Activated CD4-positive, alpha-beta T cell treated with anti-CD3 and anti-CD28 coated beads for 36 hours (primary cell): Measurements from ENCODE around the gene ATP1A4. TPM values are rescaled to one million over a fixed set of nuclear protein-coding genes. Genes with fewer than 3 reads are reported as not detected.
A peak's percentile ranks its signal among the peaks of the same experiment; 100 is the strongest.
"Not testable (repeated sequence)": the region's sequence is repeated elsewhere in the genome, so short reads cannot be mapped to it uniquely, and the experiment has no call there.

Experiments used
- ATAC-seq: fragments of 200-7000 bp; cut with Tn5 transposase; one replicate; pipeline ENCODE4 v1.10.0; 2021; ENCODE audit warnings: mild to moderate bottlenecking, moderate library complexity
- CTCF ChIA-PET: fragments of 350-600 bp; sonication (Branson Sonifier 250); formaldehyde crosslinking; loops from one replicate; lab custom pipeline; 2021; ENCODE audit warnings: antibody characterized with exemption; lab: Charles Lee
- POLR2A ChIA-PET: fragments of 350-600 bp; sonication (Branson Sonifier 250); formaldehyde crosslinking; loops from one replicate; lab custom pipeline; 2021; ENCODE audit warnings: antibody characterized with exemption, inconsistent platforms; lab: Charles Lee
- DNase-seq: peaks from one replicate; pipeline ENCODE4 v3.0.0-alpha.2; 2020
- H3K27ac Mint-ChIP-seq: one replicate; pipeline ENCODE4 v1.8.0; 2021; ENCODE audit warnings: mixed read lengths
- H3K27me3 Mint-ChIP-seq: one replicate; pipeline ENCODE4 v1.8.0; 2021; ENCODE audit warnings: mixed read lengths
- H3K36me3 Mint-ChIP-seq: one replicate; pipeline ENCODE4 v1.8.0; 2021; ENCODE audit warnings: low read depth, mixed read lengths
- H3K4me1 Mint-ChIP-seq: one replicate; pipeline ENCODE4 v1.8.0; 2021; ENCODE audit warnings: mixed read lengths
- H3K4me3 Mint-ChIP-seq: one replicate; pipeline ENCODE4 v1.8.0; 2021; ENCODE audit warnings: mild to moderate bottlenecking, moderate library complexity, mixed read lengths
- H3K9me3 Mint-ChIP-seq: one replicate; pipeline ENCODE4 v1.8.0; 2021; ENCODE audit warnings: low read depth, mixed read lengths
- intact Hi-C, 2 experiments: fragments of 100-400 bp; cut with DNase I in 1 of 2; cut with micrococcal nuclease in 1 of 2; formaldehyde crosslinking; loops; one replicate each; pipeline versions ENCODE4 v1.14.2 to v1.15.1; 2022 to 2024; cut with DNase I, micrococcal nuclease
- total RNA-seq, 2 experiments: library from RNA; stranded (reverse); gene quantifications; one replicate each; pipeline ENCODE4 v1.2.3, GENCODE V29; 2021

The ATP1A4 gene
- not detected for total RNA-seq

GRCh38 chr1:160151303-160151702, at the start of gene ATP1A4:
Gene ATP1A4, plus strand, starts transcription at chr1:160151603. Its CDS starts 438 bp downstream, at chr1:160152041.
- DNase-seq (no peak), ATAC-seq (no peak)
- Mint-ChIP-seq H3K36me3 (no peaks in the 10 kb centered on the region), H3K4me1 (no peaks in the 10 kb centered on the region), H3K27ac (no peak within 1 kb of the TSS), H3K4me3 (no peak within 1 kb of the TSS), H3K27me3 (peaks cover 4% of the 10 kb centered on the region), H3K9me3 (no peaks in the 10 kb centered on the region)
- CTCF ChIA-PET, result interaction anchor here (1.0 to 1.1 kb wide), 2 partner anchors 13 to 18 kb away, joined by 3 read pairs; no protein-coding TSS in a partner anchor
- POLR2A ChIA-PET, result no interaction called here
- intact Hi-C loops, result no loop called here

DNA sequence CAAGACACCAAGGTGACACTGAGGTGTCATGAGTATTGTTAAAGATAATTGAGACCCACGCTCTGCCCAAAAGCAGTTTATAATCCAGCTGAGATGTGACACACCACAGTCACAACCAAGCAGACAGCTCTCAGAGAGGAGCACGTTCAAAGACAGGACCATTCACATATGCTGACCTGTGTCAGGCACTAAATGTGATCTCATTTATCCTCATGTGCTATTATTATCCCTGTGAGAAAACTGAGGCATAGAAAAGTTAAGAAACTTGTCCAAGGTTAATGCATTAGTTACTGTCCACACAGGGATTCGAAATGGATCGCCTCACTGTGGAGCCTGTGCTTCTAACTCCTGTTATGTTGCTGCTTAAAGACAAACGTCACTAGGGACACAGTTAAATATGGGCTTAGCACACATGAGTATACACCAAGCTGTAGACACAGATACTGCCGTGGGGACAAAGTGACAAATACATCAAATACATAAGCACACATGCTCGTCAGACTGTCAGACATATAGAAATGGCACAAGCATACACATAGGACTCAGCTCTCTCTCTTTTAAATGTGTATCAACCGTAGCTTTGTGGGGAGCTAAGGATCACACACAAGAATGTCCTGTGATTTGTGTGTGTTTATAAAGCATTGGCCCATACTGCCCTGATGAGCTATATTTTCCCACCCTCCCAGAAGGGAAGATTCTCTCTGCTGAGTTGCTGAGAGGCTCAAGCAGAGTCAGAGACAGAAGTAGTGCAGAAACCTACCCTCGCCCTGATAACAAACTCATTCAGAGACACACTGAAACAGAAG, 49.5 kb upstream of the ATP1A4 start:
- Mint-ChIP-seq H3K9me3 (no peaks in the 10 kb centered on the region), H3K27me3 (no peaks in the 10 kb centered on the region), H3K36me3 (peaks cover 2% of the 10 kb centered on the region), H3K27ac (peak overlapping the region; percentile 10), H3K4me3 (no peak overlapping the region), H3K4me1 (peaks cover 33% of the 10 kb centered on the region)
- ChIA-PET CTCF (interaction anchor here (0.5 to 4.9 kb wide), 27 partner anchors 8 to 275 kb away, joined by 3 to 49 read pairs (median 4); partner anchors contain the start of gene CASQ1), POLR2A (interaction anchor here (0.9 kb wide), 1 partner anchor 189 kb away, joined by 3 read pairs; no protein-coding TSS in a partner anchor)
- no peak for ATAC-seq
- DNase-seq, result no peak
- intact Hi-C loops, result loop anchor here (1.0 to 2.0 kb wide), 7 partner anchors 67 to 275 kb away; no protein-coding TSS in a partner anchor

DNA sequence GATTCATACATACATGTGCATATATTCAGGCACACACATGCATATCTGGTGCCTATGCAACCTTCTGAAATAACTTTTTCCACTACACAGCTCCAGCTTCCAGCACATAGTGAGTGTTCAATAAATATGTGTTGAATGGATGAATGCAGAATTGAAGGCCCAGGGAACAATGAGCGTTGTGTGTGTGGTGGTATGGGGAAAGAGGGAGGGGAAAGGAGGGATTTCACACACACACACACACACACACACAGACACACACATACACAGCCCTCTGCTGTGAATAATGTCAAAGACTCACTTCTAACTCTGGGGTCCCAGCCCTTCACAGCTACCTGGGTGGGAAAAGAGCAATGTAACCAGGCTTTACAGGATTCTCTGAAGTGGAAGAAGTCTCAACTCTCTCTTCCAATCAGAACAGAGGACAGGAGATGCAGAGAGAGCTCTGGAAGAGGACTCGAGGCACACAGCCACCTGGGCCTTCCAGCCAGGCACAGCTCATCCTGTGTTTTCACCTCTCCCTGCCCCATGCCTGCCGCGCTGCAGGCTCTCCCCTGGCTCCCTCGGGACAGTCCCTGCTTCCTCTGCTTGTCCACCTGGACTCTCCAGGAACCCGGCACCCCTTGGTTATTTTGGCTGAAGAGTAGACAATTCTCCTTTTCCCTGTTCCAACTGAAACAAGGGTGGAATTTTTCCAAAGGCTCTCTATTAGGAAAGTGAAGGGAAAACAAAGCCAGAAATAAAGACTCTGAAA, 47.6 kb upstream of the ATP1A4 start:
- Mint-ChIP-seq H3K27me3 (no peaks in the 10 kb centered on the region), H3K4me1 (peaks cover 26% of the 10 kb centered on the region), H3K4me3 (no peak overlapping the region), H3K27ac (no peak overlapping the region), H3K9me3 (no peaks in the 10 kb centered on the region), H3K36me3 (no peaks in the 10 kb centered on the region)
- intact Hi-C loops, result loop anchor here in 1 of 2 experiments (2.0 kb wide), 1 partner anchor 65 kb away; no protein-coding TSS in a partner anchor
- ATAC-seq (no peak), DNase-seq (no peak)
- ChIA-PET CTCF (interaction anchor here (0.6 to 4.9 kb wide), 17 partner anchors 7 to 312 kb away, joined by 3 to 49 read pairs (median 3); partner anchors contain the start of gene PEA15), POLR2A (interaction anchor here (0.5 to 0.6 kb wide), 2 partner anchors 166 to 883 kb away, joined by 3 read pairs; no protein-coding TSS in a partner anchor)

DNA sequence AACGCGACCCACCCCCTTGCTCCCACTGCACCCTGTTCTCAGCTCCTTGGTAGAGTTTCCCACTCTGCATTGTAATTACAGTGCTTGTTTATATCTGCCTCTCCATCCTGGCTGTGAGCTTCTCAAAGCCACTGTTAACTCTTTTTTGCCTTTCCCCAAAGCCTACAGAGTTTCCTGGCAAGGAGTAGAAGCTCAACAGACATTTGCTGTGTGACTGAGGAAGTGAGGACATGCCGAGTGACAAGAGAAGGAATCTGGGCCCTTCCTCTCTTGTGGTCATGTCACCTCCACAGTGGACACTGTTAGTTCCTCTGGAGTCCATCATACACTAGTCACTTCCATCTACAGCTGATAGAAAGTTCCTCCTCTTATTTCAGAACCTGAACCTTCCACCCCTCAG, 46.9 kb upstream of the ATP1A4 start:
- no peaks in the 10 kb centered on the region for H3K27me3 Mint-ChIP-seq

DNA sequence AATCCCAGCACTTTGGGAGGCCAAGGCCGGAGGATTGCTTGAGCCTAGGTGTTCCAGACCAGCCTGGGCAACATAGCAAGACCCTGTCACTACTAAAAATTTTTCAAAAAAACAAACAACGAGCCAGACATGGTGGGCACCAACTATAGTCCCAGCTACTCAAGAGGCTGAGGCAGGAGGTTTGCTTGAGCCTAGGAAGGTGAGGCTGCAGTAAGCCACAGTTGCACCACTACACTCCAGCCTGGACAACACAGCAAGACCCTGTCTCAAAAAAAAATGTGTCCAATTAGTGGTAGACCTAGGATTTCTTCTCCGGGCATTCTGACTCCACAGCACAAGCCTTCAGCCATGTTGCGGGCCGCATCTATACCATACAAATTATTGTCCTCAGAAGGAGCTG, 46.2 kb upstream of the ATP1A4 start:
- Mint-ChIP-seq H3K36me3 (no peaks in the 10 kb centered on the region), H3K27ac (no peak overlapping the region), H3K9me3 (no peaks in the 10 kb centered on the region), H3K4me1 (peaks cover 20% of the 10 kb centered on the region), H3K4me3 (no peak overlapping the region), H3K27me3 (no peaks in the 10 kb centered on the region)
- ChIA-PET POLR2A (interaction anchor here (0.7 kb wide), 1 partner anchor 85 kb away, joined by 3 read pairs; the partner anchor contains the start of gene CASQ1), CTCF (interaction anchor here (0.7 to 3.1 kb wide), 12 partner anchors 9 to 270 kb away, joined by 3 to 20 read pairs (median 4); no protein-coding TSS in a partner anchor)
- intact Hi-C loops, result no loop called here
- ATAC-seq, result no peak
- no peak for DNase-seq

More for the DNA sequence above, 46.9 kb upstream of the ATP1A4 start:
- no peaks in the 10 kb centered on the region for H3K36me3 Mint-ChIP-seq
- intact Hi-C loops, result no loop called here
- POLR2A ChIA-PET, result interaction anchor here (0.5 kb wide), 1 partner anchor 166 kb away, joined by 3 read pairs; no protein-coding TSS in a partner anchor
- CTCF ChIA-PET, result interaction anchor here (0.7 to 4.9 kb wide), 15 partner anchors 8 to 271 kb away, joined by 3 to 49 read pairs (median 5); partner anchors contain the start of gene PEA15
- H3K4me3 Mint-ChIP-seq, result no peak overlapping the region
- H3K4me1 Mint-ChIP-seq, result peaks cover 23% of the 10 kb centered on the region
- no peaks in the 10 kb centered on the region for H3K9me3 Mint-ChIP-seq
- no peak overlapping the region for H3K27ac Mint-ChIP-seq
- no peak for DNase-seq
- ATAC-seq, result no peak

DNA sequence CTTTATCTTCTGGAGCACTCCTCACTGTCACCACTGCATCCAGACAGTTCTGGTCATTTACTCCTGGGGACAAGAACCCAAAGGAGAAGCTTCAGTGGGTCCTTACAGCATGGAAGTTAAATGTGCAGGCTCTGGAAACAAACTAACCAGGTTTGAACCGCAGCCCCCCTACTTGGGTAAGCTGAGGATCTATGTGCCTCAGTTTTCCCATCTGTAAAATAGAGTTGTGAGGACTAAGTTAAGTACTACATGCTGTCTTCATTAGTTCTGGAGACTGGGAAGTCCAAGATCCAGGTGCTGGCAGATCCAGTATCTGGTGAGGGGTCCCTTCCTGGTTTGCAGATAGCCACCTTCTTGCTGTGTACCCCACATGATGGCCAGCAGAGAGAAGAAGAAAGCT, 43.9 kb upstream of the ATP1A4 start:
- CTCF ChIA-PET, result interaction anchor here (0.9 to 1.9 kb wide), 5 partner anchors 29 to 269 kb away, joined by 3 to 6 read pairs (median 4); partner anchors contain the start of gene PEX19
- DNase-seq (no peak), ATAC-seq (no peak)
- intact Hi-C loops, result no loop called here
- Mint-ChIP-seq H3K4me3 (no peak overlapping the region), H3K36me3 (no peaks in the 10 kb centered on the region), H3K4me1 (peaks cover 6% of the 10 kb centered on the region), H3K9me3 (no peaks in the 10 kb centered on the region), H3K27ac (no peak overlapping the region), H3K27me3 (no peaks in the 10 kb centered on the region)
- POLR2A ChIA-PET, result no interaction called here

DNA sequence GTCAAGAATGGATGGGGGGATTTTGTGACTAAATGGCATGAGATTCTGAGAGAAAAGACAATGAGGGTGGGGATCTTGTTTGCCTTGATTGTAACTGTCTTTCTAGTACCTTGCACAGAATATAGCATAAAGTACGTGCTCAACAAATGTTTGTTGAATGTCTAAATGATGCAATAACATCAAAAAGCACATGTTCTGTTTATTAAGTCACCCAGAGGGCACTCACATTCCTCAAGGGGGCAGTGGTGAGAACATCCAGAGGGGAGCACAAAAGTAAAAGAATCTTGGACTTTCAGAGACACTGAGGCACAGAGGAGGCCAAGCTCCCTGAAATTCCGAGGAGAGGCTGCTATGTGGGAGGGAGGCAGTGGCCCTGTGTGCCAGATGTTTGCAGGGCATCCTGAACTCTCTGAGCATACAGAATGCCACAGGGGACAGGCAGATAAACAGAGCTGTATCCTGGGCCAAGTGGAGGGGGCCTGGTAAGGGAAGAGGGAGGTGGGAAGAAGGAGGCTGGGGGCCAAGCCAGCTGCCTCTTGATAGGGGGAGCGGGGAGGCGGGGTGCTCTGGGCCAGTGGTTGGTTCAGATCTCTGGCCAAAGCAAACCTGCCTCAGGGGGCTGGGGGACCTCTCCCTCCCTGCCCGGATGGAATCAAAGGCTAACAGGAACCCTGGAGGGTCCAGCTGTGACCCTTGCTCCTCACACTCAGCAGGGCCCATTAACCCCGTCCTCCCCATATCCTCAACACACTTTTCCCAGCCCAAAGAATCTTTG, 42.3 kb upstream of the ATP1A4 start:
- DNase-seq (peak; percentile 63), ATAC-seq (peak; percentile 79)
- intact Hi-C loops, result no loop called here
- H3K9me3 Mint-ChIP-seq, result no peaks in the 10 kb centered on the region
- no peaks in the 10 kb centered on the region for H3K36me3 Mint-ChIP-seq
- POLR2A ChIA-PET, result no interaction called here
- H3K27me3 Mint-ChIP-seq, result no peaks in the 10 kb centered on the region
- no peak overlapping the region for H3K4me3 Mint-ChIP-seq
- CTCF ChIA-PET, result interaction anchor here (0.5 to 1.8 kb wide), 12 partner anchors 7 to 267 kb away, joined by 3 to 8 read pairs (median 3); partner anchors contain the start of genes KCNJ9 and PEX19
- peak overlapping the region; percentile 83 for H3K27ac Mint-ChIP-seq
- peaks cover 4% of the 10 kb centered on the region for H3K4me1 Mint-ChIP-seq

DNA sequence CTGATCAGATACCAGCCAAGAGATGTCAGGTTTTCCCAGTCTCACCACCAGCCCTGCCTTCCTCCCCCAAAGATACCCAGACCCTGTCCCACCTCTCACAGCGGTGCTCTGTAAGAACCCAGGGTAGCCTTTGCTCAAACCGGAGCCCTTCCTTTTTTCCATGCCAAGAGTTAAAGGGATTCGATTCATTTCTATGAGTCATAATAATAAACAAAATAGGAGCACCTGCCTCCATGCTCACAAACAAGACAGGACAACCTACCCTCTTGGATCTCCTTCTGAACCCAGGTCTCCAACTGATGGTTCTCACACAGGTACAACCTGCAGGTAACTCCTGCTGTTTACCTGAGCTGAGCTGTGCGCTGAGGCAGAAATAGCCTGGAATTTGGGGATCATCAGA, 41.7 kb upstream of the ATP1A4 start:
- POLR2A ChIA-PET, result no interaction called here

DNA sequence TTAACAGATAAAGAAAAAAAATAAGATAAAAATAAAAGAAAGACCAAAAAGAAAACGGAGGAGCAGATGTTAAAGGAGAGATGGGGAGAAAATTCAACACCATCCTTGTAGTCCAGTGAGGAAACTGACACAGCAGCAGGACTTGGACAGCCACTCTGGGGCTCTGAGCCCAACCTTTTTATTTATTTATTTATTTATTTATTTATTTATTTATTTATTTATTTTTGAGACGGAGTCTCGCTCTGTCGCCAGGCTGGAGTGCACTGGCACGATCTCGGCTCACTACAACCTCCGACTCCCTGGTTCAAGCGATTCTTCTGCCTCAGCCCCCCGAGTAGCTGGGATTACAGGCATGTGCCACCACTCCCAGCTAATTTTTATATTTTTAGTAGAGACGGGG, 39.9 kb upstream of the ATP1A4 start:
- ATAC-seq, result not testable (repeated sequence)

More for the DNA sequence above, 41.7 kb upstream of the ATP1A4 start:
- Mint-ChIP-seq H3K36me3 (no peaks in the 10 kb centered on the region), H3K27me3 (no peaks in the 10 kb centered on the region), H3K27ac (no peak overlapping the region), H3K4me3 (no peak overlapping the region), H3K4me1 (peaks cover 4% of the 10 kb centered on the region), H3K9me3 (no peaks in the 10 kb centered on the region)
- no peak for ATAC-seq
- DNase-seq, result no peak
- intact Hi-C loops, result no loop called here
- CTCF ChIA-PET, result interaction anchor here (0.5 to 1.8 kb wide), 5 partner anchors 8 to 142 kb away, joined by 3 to 8 read pairs (median 6); no protein-coding TSS in a partner anchor

GRCh38 chr1:160112357-160112756, 39.0 kb upstream of the ATP1A4 start:
- ATAC-seq (no peak), DNase-seq (no peak)
- Mint-ChIP-seq H3K9me3 (no peaks in the 10 kb centered on the region), H3K4me3 (no peak overlapping the region), H3K27me3 (peaks cover 7% of the 10 kb centered on the region), H3K4me1 (peaks cover 4% of the 10 kb centered on the region), H3K27ac (no peak overlapping the region), H3K36me3 (no peaks in the 10 kb centered on the region)
- ChIA-PET CTCF (interaction anchor here (0.6 to 0.8 kb wide), 2 partner anchors 11 to 36 kb away, joined by 3 read pairs; no protein-coding TSS in a partner anchor), POLR2A (no interaction called here)
- intact Hi-C loops, result no loop called here

More for the DNA sequence above, 39.9 kb upstream of the ATP1A4 start:
- H3K4me3 Mint-ChIP-seq, POLR2A ChIA-PET, H3K4me1 Mint-ChIP-seq, H3K27me3 Mint-ChIP-seq, H3K9me3 Mint-ChIP-seq, H3K27ac Mint-ChIP-seq, H3K36me3 Mint-ChIP-seq, intact Hi-C loops, DNase-seq: not testable (repeated sequence)
- CTCF ChIA-PET, result interaction anchor here (0.8 kb wide), 1 partner anchor 37 kb away, joined by 3 read pairs; no protein-coding TSS in a partner anchor
